Fibroblast of mammary gland (primary cell): Measurements from ENCODE around the gene RNGTT.
"Not testable (repeated sequence)": the region's sequence is repeated elsewhere in the genome, so short reads cannot be mapped to it uniquely, and the experiment has no call there.

Source experiments
- DNase-seq: peaks from one replicate; pipeline ENCODE4 v3.0.0-alpha.2; 2010; ENCODE audit warnings: low read depth
- H3K4me3 ChIP-seq: 2 replicates; pipeline ENCODE4 v1.5.1; 2011; ENCODE audit warnings: low read depth, mild to moderate bottlenecking, low read length, moderate library complexity; ENCODE audit not compliant: control insufficient read depth
- CTCF ChIP-seq: conservative IDR thresholded peaks from 2 replicates; pipeline ENCODE4 v1.5.1; 2011; ENCODE audit warnings: low read depth, low read length, inconsistent platforms; ENCODE audit not compliant: control insufficient read depth, insufficient read depth

The RNGTT gene

GRCh38 chr6:88953550-88954386 is 9.7 kb downstream of the RNGTT start:
- no peak overlapping the region for H3K4me3 ChIP-seq
- no peak for DNase-seq
- TF ChIP-seq CTCF: no peak

- peak; percentile 34 for DNase-seq
- H3K4me3 ChIP-seq: no peak overlapping the region
- TF ChIP-seq CTCF: no peak
Measured at GRCh38 chr6:88952065-88952704, 11.2 kb downstream of the RNGTT start.

DNA sequence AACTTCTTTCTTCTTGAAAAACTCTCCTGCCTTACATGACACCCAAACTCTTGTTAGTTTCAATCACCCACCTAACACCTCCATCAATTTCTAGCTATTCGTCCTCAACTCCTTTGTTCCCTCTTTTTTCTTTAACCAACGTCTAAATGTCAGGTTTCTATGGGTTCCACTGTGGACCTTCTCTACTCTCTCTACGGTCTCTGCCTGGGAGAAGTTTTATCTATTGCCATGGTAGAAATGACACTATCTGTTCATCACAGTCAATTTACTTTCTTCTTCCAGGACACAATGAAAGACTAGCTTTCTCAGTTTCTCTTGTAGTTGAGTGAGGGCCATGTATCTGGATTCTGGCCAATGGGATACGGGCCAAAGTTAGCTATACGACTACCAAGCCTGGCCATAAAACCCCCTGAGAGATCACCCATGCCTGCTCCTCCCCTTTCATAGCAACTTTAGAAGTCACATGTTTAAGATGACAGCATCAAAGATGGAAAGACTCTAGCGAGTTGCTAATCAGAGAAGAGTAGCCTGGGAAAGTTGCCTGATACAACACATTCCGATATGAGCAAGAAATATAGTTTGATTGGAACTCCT is 17.9 kb downstream of the RNGTT start:
- TF ChIP-seq CTCF: no peak
- no peak overlapping the region for H3K4me3 ChIP-seq

DNA sequence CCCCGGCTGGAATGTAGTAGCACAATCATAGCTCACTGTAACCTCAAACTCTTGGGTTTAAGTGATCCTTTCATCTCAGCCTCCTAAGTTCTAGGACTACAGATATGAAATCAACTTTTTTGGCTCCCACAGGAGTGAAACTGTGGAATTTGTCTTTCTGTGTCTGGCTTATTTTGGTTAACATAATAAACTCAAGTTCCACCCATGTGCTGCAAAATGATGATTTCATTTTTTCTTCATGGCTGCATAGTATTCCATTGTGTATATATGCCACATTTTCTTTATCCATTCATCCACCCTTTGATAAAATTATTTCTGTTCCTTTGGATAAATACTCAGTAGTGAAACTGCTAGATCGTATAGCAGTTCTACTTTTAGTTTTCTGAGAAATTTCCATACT is 29.9 kb downstream of the RNGTT start:
- no peak for DNase-seq
- H3K4me3 ChIP-seq: no peak overlapping the region
- TF ChIP-seq CTCF: no peak

More for the DNA sequence above, 17.9 kb downstream of the RNGTT start:
- DNase-seq: no peak

- not testable (repeated sequence) for H3K4me3 ChIP-seq, DNase-seq
Measured at GRCh38 chr6:88932019-88932418, 31.4 kb downstream of the RNGTT start.

GRCh38 chr6:88922775-88923548 is 40.5 kb downstream of the RNGTT start:
- DNase-seq: peak; percentile 31
- TF ChIP-seq CTCF: no peak
- no peak overlapping the region for H3K4me3 ChIP-seq

DNA sequence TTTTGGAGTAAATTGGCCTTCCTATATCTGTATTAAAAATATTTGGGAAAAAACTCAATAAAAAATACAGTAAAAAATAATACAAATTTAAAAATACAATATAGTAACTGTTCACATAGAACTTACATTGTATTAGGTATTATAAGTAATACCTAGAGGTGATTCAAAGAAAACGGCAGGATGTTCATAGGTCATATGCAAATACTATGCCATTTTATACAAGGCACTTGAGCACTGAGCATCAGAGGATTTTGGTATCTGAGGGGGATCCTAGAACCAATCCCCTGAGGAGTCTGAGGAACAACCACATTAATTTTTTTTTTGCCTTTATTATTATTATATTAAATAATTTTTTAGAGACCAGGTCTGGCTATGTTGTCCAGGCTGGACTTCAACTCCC is 41.7 kb downstream of the RNGTT start:
- no peak overlapping the region for H3K4me3 ChIP-seq
- TF ChIP-seq CTCF: no peak
- DNase-seq: no peak
